ENCODE data around the gene SLC7A4. TPM values are rescaled to one million over a fixed set of nuclear protein-coding genes. Genes with fewer than 3 reads are reported as not detected.
"Not testable (repeated sequence)": the region's sequence is repeated elsewhere in the genome, so short reads cannot be mapped to it uniquely, and the experiment has no call there.

The SLC7A4 gene
- total and polyA plus RNA-seq, 10 of the 15 experiments (the other 5 are each of a cell fraction or from before 2014, with no cell fraction given), result 0.06 to 0.25 (median 0.14) TPM; not detected in 6

DNA sequence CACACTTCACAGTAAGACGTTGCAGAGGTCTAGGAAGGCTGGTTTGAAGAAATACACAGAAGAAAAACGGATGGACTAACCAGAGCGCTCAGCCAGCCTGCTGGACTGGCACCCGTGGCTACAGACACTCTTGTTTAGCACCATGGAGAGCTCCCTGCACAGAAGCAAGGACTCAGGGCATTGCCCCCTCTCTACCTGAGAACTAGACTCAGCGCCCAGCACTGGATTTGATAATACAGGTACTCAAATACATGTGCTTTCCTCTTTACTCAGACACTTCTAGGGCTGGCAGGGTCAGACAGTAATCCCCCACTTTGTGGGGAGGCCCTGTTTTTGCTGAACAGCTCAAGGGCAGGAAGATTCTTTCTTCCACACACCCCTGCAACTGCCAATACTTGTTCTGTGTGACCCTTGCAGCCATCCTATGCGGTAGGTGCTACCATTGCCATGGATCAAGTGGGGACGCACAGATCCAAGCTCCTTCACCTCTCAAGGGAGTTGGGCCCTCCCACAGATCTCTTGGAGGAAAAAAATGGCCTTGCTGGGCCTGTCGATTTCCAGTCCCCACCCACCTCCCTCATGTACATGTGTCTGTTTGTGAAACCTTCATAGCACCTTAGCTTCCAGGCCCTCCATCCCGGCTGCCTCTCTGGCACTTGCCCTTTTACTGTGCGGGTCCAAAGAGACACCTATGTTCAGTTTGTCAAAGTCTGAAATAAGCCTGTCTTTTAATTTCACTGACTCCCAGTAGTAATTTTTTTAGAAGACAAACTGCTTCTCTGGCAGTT is 22.5 kb downstream of the SLC7A4 start:
- no peak for FAIRE-seq
- CTCF ChIA-PET, result interaction anchor here (0.6 kb wide), 1 partner anchor 10 kb away, joined by 3 read pairs; no protein-coding TSS in a partner anchor
- POLR2A ChIA-PET, result interaction anchor here (0.6 kb wide), 1 partner anchor 186 kb away, joined by 3 read pairs; no protein-coding TSS in a partner anchor

DNA sequence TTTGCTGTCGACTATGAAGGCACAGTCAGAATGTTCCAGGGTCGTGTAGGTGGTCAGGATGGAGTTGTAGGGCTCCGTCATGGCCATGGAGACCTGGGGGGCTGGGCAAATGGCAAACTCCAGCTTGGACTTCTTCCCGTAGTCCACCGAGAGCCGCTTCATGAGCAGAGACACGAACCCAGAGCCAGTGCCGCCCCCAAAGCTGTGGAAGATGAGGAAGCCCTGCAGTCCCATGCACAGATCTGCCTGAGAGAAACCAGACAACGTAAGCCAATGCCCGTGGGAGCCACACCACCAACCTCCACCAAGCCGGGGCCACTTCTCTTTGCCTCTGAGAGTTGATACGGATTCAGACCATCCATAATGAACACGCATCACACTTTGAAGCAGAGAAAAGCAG is 23.2 kb downstream of the SLC7A4 start:
- H3K27me3 ChIP-seq (replicated peaks in 1 of 2; ENCODE audit: control insufficient read depth in 2 of 2, insufficient read depth in 2 of 2, low read length in 1 of 2); H2AFZ ChIP-seq (ENCODE audit: control insufficient read depth, low read depth, low read length); H3K4me2 ChIP-seq (ENCODE audit: control insufficient read depth, insufficient read depth); H4K20me1 ChIP-seq (ENCODE audit: control insufficient read depth, insufficient read depth); H3K4me3 ChIP-seq; H3K9ac ChIP-seq (ENCODE audit: control insufficient read depth, insufficient read depth, low read length); BruUV-seq (replicated peaks); FAIRE-seq; H3K4me1 ChIP-seq (ENCODE audit: control insufficient read depth, insufficient read depth, low read length); H3K36me3 ChIP-seq (ENCODE audit: control insufficient read depth in 2 of 2, insufficient read depth in 2 of 2, low read length in 1 of 2); H3K27ac ChIP-seq (ENCODE audit: control insufficient read depth, insufficient read depth); ATAC-seq; RAD21 ChIA-PET (ENCODE audit: unreplicated experiment); intact Hi-C loops (cut with micrococcal nuclease; ENCODE audit: unreplicated experiment); SMC1A ChIA-PET (ENCODE audit: uncharacterized antibody, unreplicated experiment); DNase-seq (ENCODE audit: low read depth, low spot score); POLR2A ChIA-PET; in situ Hi-C loops (cut with MboI); H3K79me2 ChIP-seq (ENCODE audit: control insufficient read depth, insufficient read depth, low read length); H3K9me3 ChIP-seq (replicated peaks; ENCODE audit: control insufficient read depth, insufficient read depth, low read length): not testable (repeated sequence)
- CTCF ChIA-PET, result interaction anchor here (0.6 kb wide), 1 partner anchor 10 kb away, joined by 3 read pairs; no protein-coding TSS in a partner anchor
- 67% methylated on average over 13 of the region's 13 CpGs for WGBS (ENCODE audit: insufficient coverage, insufficient replicate concordance, low lambda C conversion rate, missing lambda C conversion rate)

More for the DNA sequence above, 22.5 kb downstream of the SLC7A4 start:
- Histone ChIP-seq H3K27me3 (replicated peaks in 1 of 2; ENCODE audit: control insufficient read depth in 2 of 2, insufficient read depth in 2 of 2, low read length in 1 of 2) (no peaks in the 10 kb centered on the region; a peak in 1 of 4 replicates), H3K9me3 (replicated peaks; ENCODE audit: control insufficient read depth, insufficient read depth, low read length) (no peaks in the 10 kb centered on the region), H3K4me1 (ENCODE audit: control insufficient read depth, insufficient read depth, low read length) (peaks cover 5% of the 10 kb centered on the region), H3K4me3 (no peak overlapping the region), H4K20me1 (ENCODE audit: control insufficient read depth, insufficient read depth) (no peaks in the 10 kb centered on the region), H3K79me2 (ENCODE audit: control insufficient read depth, insufficient read depth, low read length) (no peaks in the 10 kb centered on the region), H3K4me2 (ENCODE audit: control insufficient read depth, insufficient read depth) (no peak overlapping the region), H2AFZ (ENCODE audit: control insufficient read depth, low read depth, low read length) (no peak overlapping the region), H3K36me3 (ENCODE audit: control insufficient read depth in 2 of 2, insufficient read depth in 2 of 2, low read length in 1 of 2) (no peaks in the 10 kb centered on the region), H3K9ac (ENCODE audit: control insufficient read depth, insufficient read depth, low read length) (no peak overlapping the region), H3K27ac (ENCODE audit: control insufficient read depth, insufficient read depth) (no peak overlapping the region)
- in situ Hi-C loops (cut with MboI), result no loop called here
- 43% methylated on average over 10 of the region's 10 CpGs for WGBS (ENCODE audit: insufficient coverage, insufficient replicate concordance, low lambda C conversion rate, missing lambda C conversion rate)
- SMC1A ChIA-PET (ENCODE audit: uncharacterized antibody, unreplicated experiment), result no interaction called here
- ATAC-seq (peak; percentile 66), DNase-seq (ENCODE audit: low read depth, low spot score) (no peak)
- intact Hi-C loops (cut with micrococcal nuclease; ENCODE audit: unreplicated experiment), result no loop called here
- no TSS peak for BruUV-seq (replicated peaks)
- TF ChIP-seq RCOR1 (conservative IDR thresholded peaks at IDR 0.05; ENCODE audit: low read depth, low read length) (0 out of 2 replicates have a peak, but pooled peaks have one; percentile 54), MXI1 (IDR thresholded peaks at IDR 0.05; ENCODE audit: low read depth, low read length) (peak; percentile 53; the same call in 1 of the 2 replicates)
- TF ChIP-seq, protein P1, sequence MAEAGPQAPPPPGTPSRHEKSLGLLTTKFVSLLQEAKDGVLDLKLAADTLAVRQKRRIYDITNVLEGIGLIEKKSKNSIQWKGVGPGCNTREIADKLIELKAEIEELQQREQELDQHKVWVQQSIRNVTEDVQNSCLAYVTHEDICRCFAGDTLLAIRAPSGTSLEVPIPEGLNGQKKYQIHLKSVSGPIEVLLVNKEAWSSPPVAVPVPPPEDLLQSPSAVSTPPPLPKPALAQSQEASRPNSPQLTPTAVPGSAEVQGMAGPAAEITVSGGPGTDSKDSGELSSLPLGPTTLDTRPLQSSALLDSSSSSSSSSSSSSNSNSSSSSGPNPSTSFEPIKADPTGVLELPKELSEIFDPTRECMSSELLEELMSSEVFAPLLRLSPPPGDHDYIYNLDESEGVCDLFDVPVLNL (IDR thresholded peaks at IDR 0.05; ENCODE audit: low read depth, low read length), result no peak
- TF ChIP-seq, protein P2, sequence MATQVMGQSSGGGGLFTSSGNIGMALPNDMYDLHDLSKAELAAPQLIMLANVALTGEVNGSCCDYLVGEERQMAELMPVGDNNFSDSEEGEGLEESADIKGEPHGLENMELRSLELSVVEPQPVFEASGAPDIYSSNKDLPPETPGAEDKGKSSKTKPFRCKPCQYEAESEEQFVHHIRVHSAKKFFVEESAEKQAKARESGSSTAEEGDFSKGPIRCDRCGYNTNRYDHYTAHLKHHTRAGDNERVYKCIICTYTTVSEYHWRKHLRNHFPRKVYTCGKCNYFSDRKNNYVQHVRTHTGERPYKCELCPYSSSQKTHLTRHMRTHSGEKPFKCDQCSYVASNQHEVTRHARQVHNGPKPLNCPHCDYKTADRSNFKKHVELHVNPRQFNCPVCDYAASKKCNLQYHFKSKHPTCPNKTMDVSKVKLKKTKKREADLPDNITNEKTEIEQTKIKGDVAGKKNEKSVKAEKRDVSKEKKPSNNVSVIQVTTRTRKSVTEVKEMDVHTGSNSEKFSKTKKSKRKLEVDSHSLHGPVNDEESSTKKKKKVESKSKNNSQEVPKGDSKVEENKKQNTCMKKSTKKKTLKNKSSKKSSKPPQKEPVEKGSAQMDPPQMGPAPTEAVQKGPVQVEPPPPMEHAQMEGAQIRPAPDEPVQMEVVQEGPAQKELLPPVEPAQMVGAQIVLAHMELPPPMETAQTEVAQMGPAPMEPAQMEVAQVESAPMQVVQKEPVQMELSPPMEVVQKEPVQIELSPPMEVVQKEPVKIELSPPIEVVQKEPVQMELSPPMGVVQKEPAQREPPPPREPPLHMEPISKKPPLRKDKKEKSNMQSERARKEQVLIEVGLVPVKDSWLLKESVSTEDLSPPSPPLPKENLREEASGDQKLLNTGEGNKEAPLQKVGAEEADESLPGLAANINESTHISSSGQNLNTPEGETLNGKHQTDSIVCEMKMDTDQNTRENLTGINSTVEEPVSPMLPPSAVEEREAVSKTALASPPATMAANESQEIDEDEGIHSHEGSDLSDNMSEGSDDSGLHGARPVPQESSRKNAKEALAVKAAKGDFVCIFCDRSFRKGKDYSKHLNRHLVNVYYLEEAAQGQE (IDR thresholded peaks at IDR 0.05; ENCODE audit: low read depth, low read length), result peak; percentile 95
- RAD21 ChIA-PET (ENCODE audit: unreplicated experiment), result no interaction called here

All from GM12878 (cell line).